ENCODE results near the gene CARHSP1. TPM values are rescaled to one million over a fixed set of nuclear protein-coding genes. Genes with fewer than 3 reads are reported as not detected.

CARHSP1 gene
- total RNA-seq, 1 donor from 2014 or later: 23.9 TPM

- H3K9me3 ChIP-seq (replicated peaks): no peaks in the 10 kb centered on the region
- H3K27ac ChIP-seq (replicated peaks): no peak overlapping the region
- no peak for TF ChIP-seq CTCF (IDR thresholded peaks at IDR 0.05; ENCODE audit: borderline replicate concordance)
- peaks cover 16% of the 10 kb centered on the region for H3K4me1 ChIP-seq
- DNase-seq: no peak
- no peak overlapping the region for H3K4me3 ChIP-seq
- no peaks in the 10 kb centered on the region for H3K27me3 ChIP-seq (ENCODE audit: low read depth)
- H3K36me3 ChIP-seq: peaks cover 62% of the 10 kb centered on the region
- intact Hi-C loops (cut with micrococcal nuclease): no loop called here
Observed at GRCh38 chr16:8818504-8819270, 50.1 kb downstream of the CARHSP1 start.

- Histone ChIP-seq H3K4me3 (no peak overlapping the region), H3K4me1 (peaks cover 16% of the 10 kb centered on the region), H3K27ac (replicated peaks) (no peak overlapping the region), H3K27me3 (ENCODE audit: low read depth) (no peaks in the 10 kb centered on the region), H3K9me3 (replicated peaks) (no peaks in the 10 kb centered on the region), H3K36me3 (peaks cover 78% of the 10 kb centered on the region)
- intact Hi-C loops (cut with micrococcal nuclease): no loop called here
- no peak for TF ChIP-seq CTCF (IDR thresholded peaks at IDR 0.05; ENCODE audit: borderline replicate concordance)
- no peak for DNase-seq
Observed at GRCh38 chr16:8816967-8817655, 51.7 kb downstream of the CARHSP1 start.

- peaks cover 94% of the 10 kb centered on the region for H3K36me3 ChIP-seq
- H3K27me3 ChIP-seq (ENCODE audit: low read depth): no peaks in the 10 kb centered on the region
- no peak for TF ChIP-seq CTCF (IDR thresholded peaks at IDR 0.05; ENCODE audit: borderline replicate concordance)
- H3K4me1 ChIP-seq: peaks cover 5% of the 10 kb centered on the region
- no peaks in the 10 kb centered on the region for H3K9me3 ChIP-seq (replicated peaks)
- H3K4me3 ChIP-seq: no peak overlapping the region
- intact Hi-C loops (cut with micrococcal nuclease): no loop called here
- DNase-seq: no peak
- H3K27ac ChIP-seq (replicated peaks): no peak overlapping the region
Observed at GRCh38 chr16:8814095-8814806, 54.6 kb downstream of the CARHSP1 start.

- intact Hi-C loops (cut with micrococcal nuclease): no loop called here
- DNase-seq: no peak
- H3K27me3 ChIP-seq (ENCODE audit: low read depth): no peaks in the 10 kb centered on the region
- no peaks in the 10 kb centered on the region for H3K4me1 ChIP-seq
- peaks cover 96% of the 10 kb centered on the region for H3K36me3 ChIP-seq
- no peaks in the 10 kb centered on the region for H3K9me3 ChIP-seq (replicated peaks)
- H3K4me3 ChIP-seq: no peak overlapping the region
- no peak overlapping the region for H3K27ac ChIP-seq (replicated peaks)
- TF ChIP-seq CTCF (IDR thresholded peaks at IDR 0.05; ENCODE audit: borderline replicate concordance): no peak
Observed at GRCh38 chr16:8812162-8812843, 56.5 kb downstream of the CARHSP1 start.
